ENCODE results near the gene SNRPB.

DNA sequence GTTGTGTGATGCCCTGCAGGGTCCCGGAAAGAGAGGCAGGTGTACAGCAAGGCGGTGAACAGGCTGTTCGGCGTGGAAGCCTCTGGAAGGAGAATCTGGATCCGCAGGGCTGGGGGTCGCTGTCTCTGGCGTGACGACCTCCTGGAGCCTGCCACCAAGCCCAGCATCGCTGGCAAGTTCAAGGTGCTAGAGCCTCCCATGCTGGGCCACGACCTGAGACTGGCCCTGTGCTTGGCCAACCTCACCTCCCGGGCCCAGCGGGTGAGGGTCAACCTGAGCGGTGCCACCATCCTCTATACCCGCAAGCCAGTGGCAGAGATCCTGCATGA lies 53.4 kb downstream of the SNRPB start:
- TF ChIP-seq, protein P1, sequence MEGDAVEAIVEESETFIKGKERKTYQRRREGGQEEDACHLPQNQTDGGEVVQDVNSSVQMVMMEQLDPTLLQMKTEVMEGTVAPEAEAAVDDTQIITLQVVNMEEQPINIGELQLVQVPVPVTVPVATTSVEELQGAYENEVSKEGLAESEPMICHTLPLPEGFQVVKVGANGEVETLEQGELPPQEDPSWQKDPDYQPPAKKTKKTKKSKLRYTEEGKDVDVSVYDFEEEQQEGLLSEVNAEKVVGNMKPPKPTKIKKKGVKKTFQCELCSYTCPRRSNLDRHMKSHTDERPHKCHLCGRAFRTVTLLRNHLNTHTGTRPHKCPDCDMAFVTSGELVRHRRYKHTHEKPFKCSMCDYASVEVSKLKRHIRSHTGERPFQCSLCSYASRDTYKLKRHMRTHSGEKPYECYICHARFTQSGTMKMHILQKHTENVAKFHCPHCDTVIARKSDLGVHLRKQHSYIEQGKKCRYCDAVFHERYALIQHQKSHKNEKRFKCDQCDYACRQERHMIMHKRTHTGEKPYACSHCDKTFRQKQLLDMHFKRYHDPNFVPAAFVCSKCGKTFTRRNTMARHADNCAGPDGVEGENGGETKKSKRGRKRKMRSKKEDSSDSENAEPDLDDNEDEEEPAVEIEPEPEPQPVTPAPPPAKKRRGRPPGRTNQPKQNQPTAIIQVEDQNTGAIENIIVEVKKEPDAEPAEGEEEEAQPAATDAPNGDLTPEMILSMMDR (IDR thresholded peaks at IDR 0.05), result no peak
- no peak for TF ChIP-seq POLR2A (IDR thresholded peaks at IDR 0.05)
